OCI-LY3 (cell line): ENCODE measurements around the gene PSENEN.

Source experiments
- H2AFZ ChIP-seq: fragments of 200-600, 300-600 bp; shearing (Covaris generic); 2 replicates; pipeline ENCODE4 v1.6.0; 2014; ENCODE audit warnings: antibody characterized with exemption, low read depth, low read length
- H3K27ac ChIP-seq: fragments of 200-600, 300-600 bp; sonication (generic); 2 replicates; pipeline ENCODE4 v1.5.1; 2014; ENCODE audit warnings: mild to moderate bottlenecking, low read length, moderate library complexity, mixed read lengths
- H3K27me3 ChIP-seq: fragments of 200-600, 300-600 bp; sonication (generic); 2 replicates; pipeline ENCODE4 v1.6.1; 2014; ENCODE audit warnings: low read depth, low read length, mixed read lengths
- H3K36me3 ChIP-seq: fragments of 200-600, 300-600 bp; sonication (generic); replicated peaks from 2 replicates; pipeline ENCODE3; 2014; ENCODE audit warnings: low read depth, low read length, mixed read lengths
- H3K4me1 ChIP-seq: fragments of 300-600, 200-600 bp; sonication (generic); 2 replicates; pipeline ENCODE4 v1.6.1; 2014; ENCODE audit warnings: low read length, mixed read lengths
- H3K4me2 ChIP-seq: fragments of 200-600, 300-600 bp; sonication (generic); 2 replicates; pipeline ENCODE4 v1.6.1; 2014; ENCODE audit warnings: low read length, mixed read lengths
- H3K4me3 ChIP-seq: fragments of 300-600, 200-600 bp; sonication (generic); 2 replicates; pipeline ENCODE4 v1.5.1; 2014; ENCODE audit warnings: antibody characterized with exemption, mild to moderate bottlenecking, low read length, moderate library complexity
- H3K79me2 ChIP-seq: fragments of 300-600, 200-600 bp; shearing (Covaris generic); 2 replicates; pipeline ENCODE4 v1.6.1; 2014; ENCODE audit warnings: mild to moderate bottlenecking, low read length, mixed read lengths
- H3K9ac ChIP-seq: fragments of 300-600, 200-600 bp; shearing (Covaris generic); 2 replicates; pipeline ENCODE4 v1.6.0; 2014; ENCODE audit warnings: mild to moderate bottlenecking, low read length, moderate library complexity
- H3K9me3 ChIP-seq: fragments of 200-600, 300-600 bp; shearing (Covaris generic); 2 replicates; pipeline ENCODE4 v1.6.1; 2014; ENCODE audit warnings: low read length, mixed read lengths; ENCODE audit not compliant: insufficient read depth
- H4K20me1 ChIP-seq: fragments of 200-600, 300-600 bp; sonication (generic); 2 replicates; pipeline ENCODE4 v1.6.1; 2016; ENCODE audit warnings: low read length, mixed read lengths; ENCODE audit not compliant: insufficient read depth
- CTCF ChIP-seq: fragments of 200-600, 300-600 bp; sonication (generic); IDR thresholded peaks from 2 replicates; pipeline ENCODE4 v1.5.1; 2014; ENCODE audit warnings: antibody characterized with exemption, low read length, low read depth
- EZH2phosphoT487 ChIP-seq: fragments of 200-600 bp; shearing (Covaris generic); IDR thresholded peaks from 2 replicates; pipeline ENCODE4 v1.6.1; 2018; ENCODE audit warnings: antibody characterized with exemption, mixed run types, low read depth

Gene PSENEN

GRCh38 chr19:35788205-35788960, 42.9 kb downstream of the PSENEN start:
- no peak overlapping the region for H2AFZ ChIP-seq
- H3K4me1 ChIP-seq, result peaks cover 3% of the 10 kb centered on the region
- no peaks in the 10 kb centered on the region for H3K36me3 ChIP-seq
- no peaks in the 10 kb centered on the region for H4K20me1 ChIP-seq
- H3K9me3 ChIP-seq, result no peaks in the 10 kb centered on the region
- no peak overlapping the region for H3K4me3 ChIP-seq
- no peak overlapping the region for H3K9ac ChIP-seq
- no peaks in the 10 kb centered on the region for H3K27me3 ChIP-seq
- TF ChIP-seq CTCF, result no peak
- TF ChIP-seq EZH2phosphoT487, result no peak
- no peak overlapping the region for H3K27ac ChIP-seq
- H3K79me2 ChIP-seq, result no peaks in the 10 kb centered on the region
- H3K4me2 ChIP-seq, result no peak overlapping the region

DNA sequence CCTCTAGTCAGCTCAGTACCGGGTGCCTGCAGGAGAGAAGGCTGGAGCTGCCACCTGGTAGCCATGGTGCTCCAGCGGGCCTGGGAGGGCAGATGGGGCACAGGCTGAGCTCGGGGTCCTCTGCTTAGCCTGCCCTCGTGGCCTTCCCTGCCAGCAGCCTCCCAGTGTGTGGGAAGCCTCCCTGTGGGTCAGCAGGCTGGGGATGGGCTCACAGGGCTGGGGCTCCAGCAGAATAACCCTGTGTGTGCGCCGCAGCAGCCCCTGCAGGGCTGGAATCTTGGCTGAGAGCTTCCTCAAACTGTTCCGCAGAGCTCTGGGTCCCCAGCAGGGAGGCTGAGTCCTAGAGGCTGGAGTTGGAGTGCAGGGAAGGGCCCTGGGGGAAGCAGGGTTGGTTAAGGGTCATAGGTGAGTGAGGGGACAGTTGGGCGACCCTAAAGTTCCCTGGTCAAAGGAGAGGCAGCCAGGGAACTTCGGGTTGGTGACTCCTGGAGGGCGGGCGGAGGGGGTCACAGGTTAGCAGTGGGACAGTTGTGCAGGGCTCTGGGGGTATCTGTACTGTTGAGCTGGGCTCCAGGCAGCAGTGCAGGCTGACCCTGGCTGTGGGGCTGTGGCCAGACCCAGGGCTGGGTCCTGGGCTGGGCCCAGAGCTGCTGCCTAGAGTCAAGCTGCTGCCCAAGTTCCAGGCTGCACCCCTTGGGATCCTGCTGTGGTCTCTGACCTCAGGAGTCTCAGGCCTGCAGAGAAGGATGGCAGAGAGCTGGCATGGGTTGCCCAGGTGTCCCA, 43.9 kb downstream of the PSENEN start:
- TF ChIP-seq EZH2phosphoT487 (no peak), CTCF (no peak)
- Histone ChIP-seq H4K20me1 (no peaks in the 10 kb centered on the region), H3K9ac (no peak overlapping the region), H3K4me1 (no peaks in the 10 kb centered on the region; the same call in 1 of the 2 replicates), H3K27me3 (no peaks in the 10 kb centered on the region; the same call in 1 of the 2 replicates), H3K79me2 (no peaks in the 10 kb centered on the region), H3K9me3 (no peaks in the 10 kb centered on the region), H3K27ac (no peak overlapping the region), H3K36me3 (no peaks in the 10 kb centered on the region), H2AFZ (no peak overlapping the region), H3K4me2 (no peak overlapping the region), H3K4me3 (no peak overlapping the region)

- Histone ChIP-seq H3K4me3 (no peak overlapping the region), H3K4me2 (no peak overlapping the region), H3K9me3 (no peaks in the 10 kb centered on the region), H2AFZ (no peak overlapping the region), H3K4me1 (no peaks in the 10 kb centered on the region; the same call in 1 of the 2 replicates), H3K27ac (no peak overlapping the region), H3K9ac (no peak overlapping the region), H3K79me2 (no peaks in the 10 kb centered on the region), H4K20me1 (no peaks in the 10 kb centered on the region), H3K27me3 (no peaks in the 10 kb centered on the region; the same call in 1 of the 2 replicates), H3K36me3 (no peaks in the 10 kb centered on the region)
- TF ChIP-seq CTCF (no peak), EZH2phosphoT487 (no peak)
Observed at GRCh38 chr19:35789978-35790944, 44.8 kb downstream of the PSENEN start.
